ENCODE results near the gene TMEM151B. TPM values are rescaled to one million over a fixed set of nuclear protein-coding genes. Genes with fewer than 3 reads are reported as not detected.
A peak's percentile ranks its signal among the peaks of the same experiment; 100 is the strongest.

Gene TMEM151B
- polyA plus RNA-seq, 1 of the 3 experiments (the other 2 are of a cell fraction) = 0.05 TPM

- Histone ChIP-seq H3K27ac (ENCODE audit: low read depth in 2 of 2, low read length in 1 of 2) (peak overlapping the region; percentile 73 to 91; a peak in 3 of 4 replicates), H3K4me3 (ENCODE audit: low read depth in 2 of 2, low read length in 1 of 2) (peak overlapping the region; percentile 94 to 96), H3K9ac (peak overlapping the region; percentile 95), H3K79me2 (ENCODE audit: insufficient read depth) (peaks cover 54% of the 10 kb centered on the region), H3K4me2 (peak overlapping the region; percentile 94), H3F3A (replicated peaks; ENCODE audit: insufficient read depth) (peaks cover 54% of the 10 kb centered on the region), H3K9me2 (no peaks in the 10 kb centered on the region), H3K36me3 (replicated peaks in 1 of 2; ENCODE audit: control insufficient read depth in 1 of 2, insufficient read depth in 2 of 2, low read length in 1 of 2) (peaks cover 36 to 53% of the 10 kb centered on the region in 2 experiments), H3K9me3 (no peaks in the 10 kb centered on the region), H4K20me1 (ENCODE audit: insufficient read depth) (peaks cover 56% of the 10 kb centered on the region), H3K4me1 (ENCODE audit: control insufficient read depth in 1 of 2, insufficient read depth in 2 of 2, low read depth in 1 of 2, low read length in 1 of 2) (peaks cover 0 to 39% of the 10 kb centered on the region in 2 experiments; a peak in 1 of 4 replicates), H3K27me3 (ENCODE audit: insufficient read depth) (no peaks in the 10 kb centered on the region), H2AFZ (ENCODE audit: low read depth) (no peak overlapping the region)
- TF ChIP-seq SIN3A (IDR thresholded peaks at IDR 0.05; ENCODE audit: borderline replicate concordance, low read depth, low read length) (0 out of 2 replicates have a peak, but pooled peaks have one; percentile 10), NRF1 (IDR thresholded peaks at IDR 0.05; ENCODE audit: low read depth, low read length) (no peak)
- no peak for DNase-seq
- ChIA-PET POLR2A (interaction anchor here (0.6 to 3.8 kb wide), 14 partner anchors 10 to 487 kb away, joined by 3 to 98 read pairs (median 4); partner anchors contain the start of genes AARS2, CDC5L, HSP90AB1 and SLC29A1), CTCF (interaction anchor here (0.7 to 7.1 kb wide), 27 partner anchors 10 to 198 kb away, joined by 3 to 90 read pairs (median 6); partner anchors contain the start of genes AARS2, HSP90AB1, NFKBIE and SPATS1)
- WGBS (ENCODE audit: low lambda C conversion rate) = 22% methylated on average over 10 of the region's 15 CpGs
These were observed 14.1 kb upstream of the TMEM151B start for GRCh38 chr6:44255871-44256774.

GRCh38 chr6:44256775-44257024, 13.6 kb upstream of the TMEM151B start:
- Histone ChIP-seq H3K9ac (peak overlapping the region; percentile 95), H4K20me1 (ENCODE audit: insufficient read depth) (peaks cover 50% of the 10 kb centered on the region), H3K4me1 (ENCODE audit: control insufficient read depth in 1 of 2, insufficient read depth in 2 of 2, low read depth in 1 of 2, low read length in 1 of 2) (peaks cover 0 to 37% of the 10 kb centered on the region in 2 experiments; a peak in 1 of 4 replicates), H3K27me3 (ENCODE audit: insufficient read depth) (no peaks in the 10 kb centered on the region), H2AFZ (ENCODE audit: low read depth) (no peak overlapping the region), H3K4me2 (peak overlapping the region; percentile 94), H3K27ac (ENCODE audit: low read depth in 2 of 2, low read length in 1 of 2) (peak overlapping the region; percentile 73 to 91), H3K9me2 (no peaks in the 10 kb centered on the region), H3K9me3 (no peaks in the 10 kb centered on the region), H3K4me3 (ENCODE audit: low read depth in 2 of 2, low read length in 1 of 2) (peak overlapping the region; percentile 94 to 96), H3K79me2 (ENCODE audit: insufficient read depth) (peaks cover 48% of the 10 kb centered on the region), H3K36me3 (replicated peaks in 1 of 2; ENCODE audit: control insufficient read depth in 1 of 2, insufficient read depth in 2 of 2, low read length in 1 of 2) (peaks cover 30 to 48% of the 10 kb centered on the region in 2 experiments), H3F3A (replicated peaks; ENCODE audit: insufficient read depth) (peaks cover 48% of the 10 kb centered on the region)
- TF ChIP-seq TAF1 (IDR thresholded peaks at IDR 0.05; ENCODE audit: borderline replicate concordance, low read depth, low read length) (peak; percentile 9; the same call in 1 of the 2 replicates), NFIC (IDR thresholded peaks at IDR 0.05; ENCODE audit: borderline replicate concordance) (no peak)
- 7% methylated on average over 6 of the region's 12 CpGs for WGBS (ENCODE audit: low lambda C conversion rate)
- ChIA-PET CTCF (interaction anchor here (0.6 to 7.1 kb wide), 31 partner anchors 10 to 198 kb away, joined by 3 to 90 read pairs (median 4); partner anchors contain the start of genes AARS2, HSP90AB1, NFKBIE and SPATS1), POLR2A (interaction anchor here (0.8 to 3.8 kb wide), 13 partner anchors 10 to 488 kb away, joined by 3 to 98 read pairs (median 5); partner anchors contain the start of genes AARS2, CDC5L, HSP90AB1 and SLC29A1)
- DNase-seq = no peak

GRCh38 chr6:44257025-44257752, 13.1 kb upstream of the TMEM151B start, which contains the start of gene SLC35B2:
Gene SLC35B2, minus strand, starts transcription at chr6:44257528. Its CDS starts 118 bp downstream, at chr6:44257410.
- peaks cover 45% of the 10 kb centered on the region for H3K79me2 ChIP-seq (ENCODE audit: insufficient read depth)
- ChIA-PET POLR2A (interaction anchor here (0.8 to 3.8 kb wide), 13 partner anchors 11 to 488 kb away, joined by 3 to 98 read pairs (median 5); partner anchors contain the start of genes AARS2, CDC5L, HSP90AB1 and SLC29A1), CTCF (interaction anchor here (0.6 to 7.1 kb wide), 31 partner anchors 9 to 199 kb away, joined by 3 to 90 read pairs (median 4); partner anchors contain the start of genes AARS2, HSP90AB1, NFKBIE and SPATS1)
- peak; percentile 65 for TF ChIP-seq GABPA (IDR thresholded peaks at IDR 0.05; ENCODE audit: low read depth)
- TF ChIP-seq RFX5 (IDR thresholded peaks at IDR 0.05; ENCODE audit: low read length) = no peak
- no peak for TF ChIP-seq EP300 (IDR thresholded peaks at IDR 0.05; ENCODE audit: borderline replicate concordance in 1 of 2, low read depth in 1 of 2, low read length in 1 of 2)
- TF ChIP-seq NRF1 (IDR thresholded peaks at IDR 0.05; ENCODE audit: low read depth, low read length) = 0 out of 2 replicates have a peak, but pooled peaks have one; percentile 12
- peak; percentile 92 for TF ChIP-seq USF2 (IDR thresholded peaks at IDR 0.05; ENCODE audit: borderline replicate concordance, low read depth, low read length)
- 0 out of 2 replicates have a peak, but pooled peaks have one; percentile 10 for TF ChIP-seq TEAD4 (IDR thresholded peaks at IDR 0.05; ENCODE audit: borderline replicate concordance, insufficient read depth)
- no peak for TF ChIP-seq ELF1 (IDR thresholded peaks at IDR 0.05)
- no peak for TF ChIP-seq JUND (IDR thresholded peaks at IDR 0.05)
- peak; percentile 19 for TF ChIP-seq CHD2 (IDR thresholded peaks at IDR 0.05; ENCODE audit: low read length, partially characterized antibody)
- TF ChIP-seq MAX (IDR thresholded peaks at IDR 0.05; ENCODE audit: low read depth) = peak; percentile 71; the same call in 1 of the 2 replicates
- peak; percentile 98 for TF ChIP-seq USF1 (IDR thresholded peaks at IDR 0.05; ENCODE audit: borderline replicate concordance, low read depth)
- peak; percentile 84 for TF ChIP-seq MXI1 (IDR thresholded peaks at IDR 0.05; ENCODE audit: low read depth, low read length)

More at GRCh38 chr6:44257025-44257752, 13.1 kb upstream of the TMEM151B start, which contains the start of gene SLC35B2:
- H3K36me3 ChIP-seq (replicated peaks in 1 of 2; ENCODE audit: control insufficient read depth in 1 of 2, insufficient read depth in 2 of 2, low read length in 1 of 2) = peaks cover 25 to 44% of the 10 kb centered on the region in 2 experiments
- peak within 1 kb of the TSS; percentile 73 to 91 for H3K27ac ChIP-seq (ENCODE audit: low read depth in 2 of 2, low read length in 1 of 2)
- peak within 1 kb of the TSS; percentile 95 for H3K9ac ChIP-seq
- peaks cover 45% of the 10 kb centered on the region for H4K20me1 ChIP-seq (ENCODE audit: insufficient read depth)
- H3K9me3 ChIP-seq = no peaks in the 10 kb centered on the region
- peak; percentile 95 for DNase-seq
- WGBS (ENCODE audit: low lambda C conversion rate) = under 1% methylated on average over 23 of the region's 80 CpGs
- H3K9me2 ChIP-seq = no peaks in the 10 kb centered on the region
- H2AFZ ChIP-seq (ENCODE audit: low read depth) = peak within 1 kb of the TSS; percentile 84
- H3K4me1 ChIP-seq (ENCODE audit: control insufficient read depth in 1 of 2, insufficient read depth in 2 of 2, low read depth in 1 of 2, low read length in 1 of 2) = peaks cover 0 to 37% of the 10 kb centered on the region in 2 experiments; a peak in 1 of 4 replicates
- no peaks in the 10 kb centered on the region for H3K27me3 ChIP-seq (ENCODE audit: insufficient read depth)
- peak within 1 kb of the TSS; percentile 94 for H3K4me2 ChIP-seq
- peaks cover 43% of the 10 kb centered on the region for H3F3A ChIP-seq (replicated peaks; ENCODE audit: insufficient read depth)
- H3K4me3 ChIP-seq (ENCODE audit: low read depth in 2 of 2, low read length in 1 of 2) = peak within 1 kb of the TSS; percentile 94 to 96
